ENCODE measurements around the gene C2CD2.

DNA sequence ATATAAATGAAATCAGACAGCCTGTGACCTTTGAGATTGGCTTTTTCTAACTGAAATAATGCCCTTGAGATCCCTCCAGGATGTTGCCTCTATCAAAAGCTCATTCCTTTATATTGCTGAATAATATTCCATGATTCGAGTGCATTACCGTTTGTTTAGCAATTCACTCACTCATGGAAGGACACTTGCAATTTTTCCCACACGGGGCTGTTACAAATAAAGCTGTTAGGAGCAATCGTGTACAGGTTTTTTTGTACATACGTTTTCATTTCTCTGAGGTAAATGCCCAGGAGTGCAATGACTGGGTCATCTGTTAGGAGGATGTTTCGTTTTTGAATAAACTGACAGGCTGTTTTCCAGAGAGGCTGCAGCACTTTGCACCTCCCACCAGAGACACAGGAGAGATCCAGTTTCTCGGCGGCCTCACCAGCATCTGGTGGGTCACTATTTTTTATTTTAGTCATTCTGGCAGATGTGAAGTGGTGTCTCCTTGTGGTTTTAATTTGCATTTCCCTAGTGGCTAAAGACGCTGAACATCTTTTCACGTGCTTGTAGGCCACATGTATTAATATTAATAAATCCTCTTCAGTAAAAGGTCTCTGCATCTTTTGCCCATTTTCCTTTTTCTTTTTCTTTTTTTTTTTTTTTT is 85.6 kb downstream of the C2CD2 start:
- TF ChIP-seq, protein P1, sequence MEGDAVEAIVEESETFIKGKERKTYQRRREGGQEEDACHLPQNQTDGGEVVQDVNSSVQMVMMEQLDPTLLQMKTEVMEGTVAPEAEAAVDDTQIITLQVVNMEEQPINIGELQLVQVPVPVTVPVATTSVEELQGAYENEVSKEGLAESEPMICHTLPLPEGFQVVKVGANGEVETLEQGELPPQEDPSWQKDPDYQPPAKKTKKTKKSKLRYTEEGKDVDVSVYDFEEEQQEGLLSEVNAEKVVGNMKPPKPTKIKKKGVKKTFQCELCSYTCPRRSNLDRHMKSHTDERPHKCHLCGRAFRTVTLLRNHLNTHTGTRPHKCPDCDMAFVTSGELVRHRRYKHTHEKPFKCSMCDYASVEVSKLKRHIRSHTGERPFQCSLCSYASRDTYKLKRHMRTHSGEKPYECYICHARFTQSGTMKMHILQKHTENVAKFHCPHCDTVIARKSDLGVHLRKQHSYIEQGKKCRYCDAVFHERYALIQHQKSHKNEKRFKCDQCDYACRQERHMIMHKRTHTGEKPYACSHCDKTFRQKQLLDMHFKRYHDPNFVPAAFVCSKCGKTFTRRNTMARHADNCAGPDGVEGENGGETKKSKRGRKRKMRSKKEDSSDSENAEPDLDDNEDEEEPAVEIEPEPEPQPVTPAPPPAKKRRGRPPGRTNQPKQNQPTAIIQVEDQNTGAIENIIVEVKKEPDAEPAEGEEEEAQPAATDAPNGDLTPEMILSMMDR (optimal IDR thresholded peaks at IDR 0.05 in 1 of 3, IDR thresholded peaks at IDR 0.05 in 1 of 3, conservative IDR thresholded peaks at IDR 0.05 in 1 of 3; ENCODE audit: extremely low read depth in 1 of 3, insufficient read depth in 2 of 3, low read length in 3 of 3), result no peak
- TF ChIP-seq EZH2 (IDR thresholded peaks at IDR 0.05; ENCODE audit: low read length), result no peak
